ENCODE measurements around the gene PPP1R12A.

DNA sequence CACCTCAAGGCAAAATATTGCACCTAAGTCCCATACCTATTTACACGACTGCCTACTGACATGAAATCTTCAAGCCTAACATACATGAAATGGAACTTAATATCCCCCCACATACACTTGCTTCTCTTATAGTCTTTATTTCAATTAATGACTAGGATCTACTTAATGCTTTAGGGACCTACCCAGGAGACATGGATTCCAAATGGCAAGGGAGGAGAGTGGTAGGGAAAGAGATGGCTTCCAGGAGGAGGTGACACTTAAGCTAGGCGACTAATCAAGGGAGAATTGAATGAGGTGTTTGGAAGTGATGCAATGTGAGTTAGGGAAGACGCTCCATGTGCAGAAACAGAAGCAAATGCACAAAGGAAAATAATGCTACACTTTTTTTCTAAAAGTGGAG is 9.7 kb upstream of the PPP1R12A start:
- no peak for TF ChIP-seq RNF2 (IDR thresholded peaks at IDR 0.05)
- TF ChIP-seq RBM22 (IDR thresholded peaks at IDR 0.05; ENCODE audit: low read depth, low read length, poor library complexity, severe bottlenecking): no peak
- TF ChIP-seq BCL6 (CRISPR knock-in tag; IDR thresholded peaks at IDR 0.05): no peak
- TF ChIP-seq MYC (IDR thresholded peaks at IDR 0.05; ENCODE audit: low read depth, low read length): no peak
- no peak for TF ChIP-seq MYC (CRISPR knock-in tag; IDR thresholded peaks at IDR 0.05; ENCODE audit: borderline replicate concordance, low read depth)
- no peak for TF ChIP-seq FOXP1 (CRISPR knock-in tag; IDR thresholded peaks at IDR 0.05)
- no peak for TF ChIP-seq SPI1 (IDR thresholded peaks at IDR 0.05; ENCODE audit: borderline replicate concordance, low read depth, low read length)
- TF ChIP-seq ZBTB33 (CRISPR knock-in tag; IDR thresholded peaks at IDR 0.05): no peak

All from K562 (cell line).